ENCODE results near the gene WWOX. TPM values are rescaled to one million over a fixed set of nuclear protein-coding genes. Genes with fewer than 3 reads are reported as not detected.

The WWOX gene
- total RNA-seq, 1 donor from 2014 or later = 34.9 TPM

DNA sequence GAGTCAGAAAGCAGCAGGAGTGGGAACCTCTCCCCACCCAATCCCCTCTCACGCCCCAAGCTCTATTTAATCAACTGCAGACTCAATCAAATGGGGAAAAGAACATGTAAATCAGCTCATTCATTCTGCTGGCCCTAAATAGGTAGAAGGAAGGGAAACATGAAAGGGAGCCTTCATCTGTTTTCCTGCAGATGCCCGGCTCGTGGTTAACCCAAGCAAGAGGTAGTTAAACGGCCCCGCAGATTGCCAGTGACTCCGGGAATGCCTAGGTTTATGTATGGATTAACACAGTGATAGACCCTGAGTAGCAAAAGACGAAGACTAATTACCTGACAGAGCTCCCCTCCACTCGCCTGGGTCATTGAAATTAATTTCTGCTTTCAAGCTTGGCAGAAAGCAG, 542.0 kb downstream of the WWOX start:
- no peak for DNase-seq (ENCODE audit: low read depth)
- H3K4me3 ChIP-seq (ENCODE audit: low read depth, low read length) = no peak overlapping the region

DNA sequence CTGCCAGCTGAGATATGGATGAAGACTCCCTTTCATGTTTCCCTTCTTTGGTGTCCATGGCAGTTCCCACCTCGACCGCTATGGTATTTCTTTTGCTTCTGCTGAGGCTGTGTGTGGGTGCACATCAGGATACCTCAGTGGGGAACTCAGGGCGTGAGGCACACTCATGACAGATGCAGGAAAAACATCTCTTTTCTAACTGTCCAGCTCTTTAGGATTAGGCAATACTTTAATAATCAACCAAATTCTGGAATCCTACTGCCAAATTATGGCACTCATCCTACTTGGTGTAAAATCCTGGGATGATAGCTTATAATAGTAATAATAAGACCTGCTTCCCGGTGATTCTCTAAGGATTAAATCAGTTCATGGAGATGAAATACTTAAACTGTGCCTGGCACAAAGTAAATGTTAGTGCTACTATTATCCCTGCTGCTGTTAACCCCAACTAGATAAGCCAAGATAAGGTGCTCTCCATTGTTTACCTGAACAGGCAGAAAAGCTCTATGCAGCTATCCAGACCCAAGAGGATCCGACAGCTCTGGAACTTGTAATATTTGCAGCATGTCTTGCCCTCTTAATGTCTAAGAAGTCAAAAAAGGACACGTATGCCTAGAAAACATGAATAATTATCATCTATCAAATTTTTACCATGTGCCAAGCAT, 543.3 kb downstream of the WWOX start:
- TF ChIP-seq CTCF (IDR thresholded peaks at IDR 0.05; ENCODE audit: insufficient read depth, low read length, poor library complexity, severe bottlenecking) = no peak
- H3K36me3 ChIP-seq (ENCODE audit: control insufficient read depth, insufficient read depth, low read length) = no peaks in the 10 kb centered on the region
- DNase-seq (ENCODE audit: low read depth) = no peak
- H3K27me3 ChIP-seq (ENCODE audit: control insufficient read depth, insufficient read depth, low read length) = no peaks in the 10 kb centered on the region
- no peak overlapping the region for H3K4me3 ChIP-seq (ENCODE audit: low read depth, low read length)

More for the DNA sequence above, 542.0 kb downstream of the WWOX start:
- no peak for TF ChIP-seq CTCF (IDR thresholded peaks at IDR 0.05; ENCODE audit: insufficient read depth, low read length, poor library complexity, severe bottlenecking)
- Histone ChIP-seq H3K27me3 (ENCODE audit: control insufficient read depth, insufficient read depth, low read length) (no peaks in the 10 kb centered on the region), H3K36me3 (ENCODE audit: control insufficient read depth, insufficient read depth, low read length) (no peaks in the 10 kb centered on the region)

- Histone ChIP-seq H3K27me3 (ENCODE audit: control insufficient read depth, insufficient read depth, low read length) (no peaks in the 10 kb centered on the region), H3K36me3 (ENCODE audit: control insufficient read depth, insufficient read depth, low read length) (no peaks in the 10 kb centered on the region), H3K4me3 (ENCODE audit: low read depth, low read length) (no peak overlapping the region)
- DNase-seq (ENCODE audit: low read depth) = no peak
- no peak for TF ChIP-seq CTCF (IDR thresholded peaks at IDR 0.05; ENCODE audit: insufficient read depth, low read length, poor library complexity, severe bottlenecking)
Observed at GRCh38 chr16:78645657-78646056, 546.2 kb downstream of the WWOX start.

- TF ChIP-seq CTCF (IDR thresholded peaks at IDR 0.05; ENCODE audit: insufficient read depth, low read length, poor library complexity, severe bottlenecking) = no peak
- no peak overlapping the region for H3K4me3 ChIP-seq (ENCODE audit: low read depth, low read length)
- no peak for DNase-seq (ENCODE audit: low read depth)
- no peaks in the 10 kb centered on the region for H3K36me3 ChIP-seq (ENCODE audit: control insufficient read depth, insufficient read depth, low read length)
- no peaks in the 10 kb centered on the region for H3K27me3 ChIP-seq (ENCODE audit: control insufficient read depth, insufficient read depth, low read length)
Observed at GRCh38 chr16:78647019-78647418, 547.6 kb downstream of the WWOX start.

- TF ChIP-seq CTCF (IDR thresholded peaks at IDR 0.05; ENCODE audit: insufficient read depth, low read length, poor library complexity, severe bottlenecking) = no peak
- no peak for DNase-seq (ENCODE audit: low read depth)
- no peak overlapping the region for H3K4me3 ChIP-seq (ENCODE audit: low read depth, low read length)
- no peaks in the 10 kb centered on the region for H3K27me3 ChIP-seq (ENCODE audit: control insufficient read depth, insufficient read depth, low read length)
- H3K36me3 ChIP-seq (ENCODE audit: control insufficient read depth, insufficient read depth, low read length) = no peaks in the 10 kb centered on the region
Observed at GRCh38 chr16:78647491-78647890, 548.0 kb downstream of the WWOX start.

DNA sequence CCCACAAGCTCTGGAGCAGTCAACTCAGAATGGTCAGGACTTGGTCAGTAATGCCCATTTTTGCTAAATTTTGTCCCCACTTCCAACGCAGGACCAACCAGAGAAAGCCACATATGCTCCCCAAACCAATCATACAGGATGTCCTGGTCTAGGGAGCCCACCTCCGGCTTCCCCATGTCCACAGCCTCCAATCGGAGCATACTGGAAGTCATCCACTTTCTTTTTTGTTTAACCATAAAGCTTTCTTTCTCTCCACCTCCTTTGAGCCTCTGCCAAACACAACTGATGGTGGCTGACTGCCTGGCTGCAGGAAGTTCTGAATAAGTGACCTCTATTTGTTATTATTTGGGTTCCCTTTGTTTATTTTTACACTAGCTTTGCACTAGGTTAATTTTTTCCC, 549.1 kb downstream of the WWOX start:
- no peak for TF ChIP-seq CTCF (IDR thresholded peaks at IDR 0.05; ENCODE audit: insufficient read depth, low read length, poor library complexity, severe bottlenecking)
- no peaks in the 10 kb centered on the region for H3K27me3 ChIP-seq (ENCODE audit: control insufficient read depth, insufficient read depth, low read length)
- no peaks in the 10 kb centered on the region for H3K36me3 ChIP-seq (ENCODE audit: control insufficient read depth, insufficient read depth, low read length)
- DNase-seq (ENCODE audit: low read depth) = no peak
- no peak overlapping the region for H3K4me3 ChIP-seq (ENCODE audit: low read depth, low read length)

Data from kidney epithelial cell (primary cell).